Measurements from ENCODE around the gene NRG3. TPM values are rescaled to one million over a fixed set of nuclear protein-coding genes. Genes with fewer than 3 reads are reported as not detected.
"Not testable (repeated sequence)": the region's sequence is repeated elsewhere in the genome, so short reads cannot be mapped to it uniquely, and the experiment has no call there.

Gene NRG3
- total RNA-seq, 1 donor from 2014 or later, result 3.2 TPM

GRCh38 chr10:82597840-82598239 is 722.8 kb downstream of the NRG3 start:
- no peak for DNase-seq

- no peak for DNase-seq
Measured at GRCh38 chr10:82609845-82610244, 734.9 kb downstream of the NRG3 start.

GRCh38 chr10:82618007-82618406 is 743.0 kb downstream of the NRG3 start:
- DNase-seq, result no peak

GRCh38 chr10:82621680-82622079 is 746.7 kb downstream of the NRG3 start:
- DNase-seq, result no peak

GRCh38 chr10:82622479-82622878 is 747.5 kb downstream of the NRG3 start:
- DNase-seq, result no peak

GRCh38 chr10:82625512-82626189 is 750.7 kb downstream of the NRG3 start:
- no peak for DNase-seq

- DNase-seq, result no peak
Measured at GRCh38 chr10:82628373-82628772, 753.4 kb downstream of the NRG3 start.

GRCh38 chr10:82643076-82643475 is 768.1 kb downstream of the NRG3 start:
- no peak for DNase-seq

- DNase-seq, result no peak
Measured at GRCh38 chr10:82643601-82644000, 768.6 kb downstream of the NRG3 start.

GRCh38 chr10:82645221-82645620 is 770.2 kb downstream of the NRG3 start:
- no peak for DNase-seq

- no peak for DNase-seq
Measured at GRCh38 chr10:82653244-82654155, 778.5 kb downstream of the NRG3 start.

GRCh38 chr10:82660205-82660604 is 785.2 kb downstream of the NRG3 start:
- no peak for DNase-seq

GRCh38 chr10:82660986-82661385 is 786.0 kb downstream of the NRG3 start:
- no peak for DNase-seq

- DNase-seq, result no peak
Measured at GRCh38 chr10:82661701-82662100, 786.7 kb downstream of the NRG3 start.

GRCh38 chr10:82668221-82668895 is 793.4 kb downstream of the NRG3 start:
- no peak for DNase-seq

GRCh38 chr10:82674036-82674435 is 799.0 kb downstream of the NRG3 start:
- DNase-seq, result no peak

- DNase-seq, result not testable (repeated sequence)
Measured at GRCh38 chr10:82677932-82678331, 802.9 kb downstream of the NRG3 start.

- not testable (repeated sequence) for DNase-seq
Measured at GRCh38 chr10:82678451-82678850, 803.5 kb downstream of the NRG3 start.

GRCh38 chr10:82680608-82681007 is 805.6 kb downstream of the NRG3 start:
- DNase-seq, result no peak

GRCh38 chr10:82683945-82684344 is 809.0 kb downstream of the NRG3 start:
- no peak for DNase-seq

GRCh38 chr10:82685087-82685486 is 810.1 kb downstream of the NRG3 start:
- DNase-seq, result no peak

- DNase-seq, result no peak
Measured at GRCh38 chr10:82691211-82691610, 816.2 kb downstream of the NRG3 start.

GRCh38 chr10:82692458-82692857 is 817.5 kb downstream of the NRG3 start:
- DNase-seq, result no peak
